K562 (cell line): ENCODE data around the gene MRGPRF. TPM values are rescaled to one million over a fixed set of nuclear protein-coding genes. Genes with fewer than 3 reads are reported as not detected.

Experiments
- ATAC-seq: fragments of 200-7000 bp; cut with Tn5 transposase; 3 replicates; pipeline ENCODE4 v1.9.1; 2020; ENCODE audit warnings: moderate library complexity
- BruUV-seq: library from RNA; stranded (reverse); fragments of 400-500 nt; replicated peaks from 2 replicates; lab custom pipeline; 2021; lab: Mats Ljungman, UMichigan
- CTCF ChIA-PET: fragments of 300-600 bp; formaldehyde crosslinking; extraction: SDS; loops from one replicate; lab custom pipeline; 2021; ENCODE audit warnings: low intra/inter-chr PET ratio; lab: Yijun Ruan, JAX
- POLR2A ChIA-PET: fragments of 300-600, 350-650 bp; sonication (Branson Sonifier 250); formaldehyde crosslinking; extraction: SDS; loops from one replicate; lab custom pipeline; 2021; ENCODE audit warnings: antibody characterized with exemption, inconsistent platforms; lab: Yijun Ruan, JAX
- DNase-seq, 4 experiments: peaks; one replicate each; pipeline versions ENCODE4 v3.0.0 to v3.0.0-alpha.2; 2011 to 2018; ENCODE audit warnings: low spot score in 3 of 4, mixed read lengths in 3 of 4; ENCODE audit errors: extremely low read depth in 1 of 4
- FAIRE-seq: peaks from 2 replicates; lab custom pipeline; 2011; peaks lifted over from hg19 to GRCh38; lab: Jason Lieb, UNC
- H2AFZ ChIP-seq: 2 replicates; pipeline ENCODE4 v1.6.0; 2011; ENCODE audit warnings: low read depth, low read length, control low read depth, inconsistent platforms
- H3K27ac ChIP-seq: fragments of 200-600 bp; 3 replicates; pipeline ENCODE4 v1.8.0; 2011; ENCODE audit warnings: low read depth, mild to moderate bottlenecking, control low read depth, inconsistent platforms, low read length, moderate library complexity, mixed read lengths; ENCODE audit errors: extremely low read depth
- H3K27me3 ChIP-seq, 2 experiments: fragments of 300-600 bp in 1 of 2; 2 replicates in 1 of 2; 3 replicates in 1 of 2; pipeline versions ENCODE4 v1.6.0 to v1.8.0; 2011; ENCODE audit warnings: inconsistent platforms in 2 of 2, low read length in 2 of 2, mild to moderate bottlenecking in 1 of 2, mixed read lengths in 1 of 2, moderate library complexity in 1 of 2; ENCODE audit not compliant: control insufficient read depth in 2 of 2, insufficient read depth in 2 of 2
- H3K36me3 ChIP-seq: fragments of 300-600 bp; 3 replicates; pipeline ENCODE4 v1.8.0; 2011; ENCODE audit warnings: mild to moderate bottlenecking, low read length, inconsistent platforms; ENCODE audit not compliant: control insufficient read depth, insufficient read depth
- H3K4me1 ChIP-seq, 2 experiments: fragments of 200-600 bp in 1 of 2; replicated peaks in 1 of 2; 2 replicates in 1 of 2; 3 replicates in 1 of 2; pipeline versions ENCODE4 v1.5.1 to v1.8.0; 2011; ENCODE audit warnings: inconsistent platforms in 2 of 2, low read length in 2 of 2, mild to moderate bottlenecking in 1 of 2, mixed read lengths in 1 of 2, moderate library complexity in 1 of 2; ENCODE audit not compliant: control insufficient read depth in 2 of 2, insufficient read depth in 2 of 2
- H3K4me2 ChIP-seq: 2 replicates; pipeline ENCODE4 v1.6.1; 2011; ENCODE audit warnings: low read length, control low read depth, inconsistent platforms, mixed read lengths; ENCODE audit not compliant: insufficient read depth
- H3K4me3 ChIP-seq: fragments of 200-600 bp; sonication (generic), shearing (Covaris generic); 2 replicates; pipeline ENCODE4 v1.5.1; 2016; ENCODE audit warnings: control low read depth, inconsistent platforms
- H3K79me2 ChIP-seq: fragments of 200-600 bp; 3 replicates; pipeline ENCODE4 v1.8.0; 2011; ENCODE audit warnings: low read length, inconsistent platforms; ENCODE audit not compliant: control insufficient read depth, insufficient read depth
- H3K9ac ChIP-seq, 2 experiments: 2 replicates each; pipeline versions ENCODE4 v1.6.0 to v1.6.1; 2011; ENCODE audit warnings: low read depth in 2 of 2, low read length in 2 of 2, control low read depth in 1 of 2, inconsistent platforms in 1 of 2, mild to moderate bottlenecking in 1 of 2, mixed read lengths in 1 of 2; ENCODE audit not compliant: insufficient read depth in 1 of 2
- H3K9me1 ChIP-seq: one replicate; pipeline ENCODE4 v1.6.0; 2011; ENCODE audit warnings: inconsistent platforms, mild to moderate bottlenecking, low read length, moderate library complexity; ENCODE audit not compliant: control insufficient read depth, insufficient read depth
- H3K9me3 ChIP-seq: replicated peaks from 2 replicates; pipeline ENCODE4 v1.5.1; 2011; ENCODE audit warnings: low read depth, low read length, inconsistent platforms; ENCODE audit not compliant: control insufficient read depth, insufficient read depth
- H4K20me1 ChIP-seq: replicated peaks from 2 replicates; pipeline ENCODE4 v1.6.1; 2011; ENCODE audit warnings: low read length, inconsistent platforms, mixed read lengths; ENCODE audit not compliant: control insufficient read depth, insufficient read depth
- ARNT ChIP-seq, 2 experiments: fragments of 450-650 bp; IDR thresholded peaks; 2 replicates each; pipeline ENCODE4 v1.6.1; 2016; ENCODE audit warnings: mild to moderate bottlenecking in 1 of 2
- CREM ChIP-seq: IDR thresholded peaks from 2 replicates; pipeline ENCODE4 v1.6.1; 2014; ENCODE audit warnings: antibody characterized with exemption, low read depth
- GTF2E2 ChIP-seq: fragments of 200-800 bp; sonication (Bioruptor generic); IDR thresholded peaks from 2 replicates; pipeline ENCODE4 v1.6.1; 2016; ENCODE audit warnings: missing genetic modification characterization, missing compliant biosample characterization
- LEF1 ChIP-seq: fragments of 450-650 bp; IDR thresholded peaks from 2 replicates; pipeline ENCODE4 v1.6.1; 2016; ENCODE audit warnings: mild to moderate bottlenecking
- MTF1 ChIP-seq: fragments of 250-450 bp; sonication (Bioruptor Pico); IDR thresholded peaks from 2 replicates; pipeline ENCODE4 v1.9.0; 2021; ENCODE audit warnings: moderate library complexity, mild to moderate bottlenecking, inconsistent platforms, borderline replicate concordance
- NR2C2 ChIP-seq, 2 experiments: fragments of 200-800 bp in 1 of 2; sonication (Bioruptor generic) in 1 of 2; sonication (generic) in 1 of 2; formaldehyde crosslinking in 1 of 2; IDR thresholded peaks; 2 replicates each; pipeline versions ENCODE4 v1.6.1 to v1.8.0; 2016 to 2022; ENCODE audit warnings: mild to moderate bottlenecking in 1 of 2, missing compliant biosample characterization in 1 of 2, missing genetic modification characterization in 1 of 2, missing genetic modification reagents in 1 of 2
- POLR2B ChIP-seq: fragments of 450-650 bp; IDR thresholded peaks from 2 replicates; pipeline ENCODE4 v1.6.1; 2018; ENCODE audit warnings: low read depth; ENCODE audit not compliant: partially characterized antibody
- PTBP1 ChIP-seq: fragments of 200-400 bp; formaldehyde crosslinking; IDR thresholded peaks from 2 replicates; pipeline ENCODE4 v1.6.1; 2017; ENCODE audit warnings: low read depth, low read length
- TAF15 ChIP-seq: fragments of 200-400 bp; formaldehyde crosslinking; IDR thresholded peaks from 2 replicates; pipeline ENCODE4 v1.6.1; 2017; ENCODE audit warnings: mild to moderate bottlenecking, low read depth, low read length, moderate library complexity
- ZNF12 ChIP-seq: sonication (generic); formaldehyde crosslinking; IDR thresholded peaks from 2 replicates; pipeline ENCODE4 v1.4.0; 2020; ENCODE audit warnings: mild to moderate bottlenecking, missing genetic modification reagents
- WGBS: fragments of 100-300 bp; shearing (Covaris generic); methylation state at CpG from one replicate; pipeline ENCODE4 v1.1.6; 2016; ENCODE audit warnings: low coverage, mixed read lengths; ENCODE audit not compliant: insufficient coverage; ENCODE audit errors: missing lambda C conversion rate; 5-methylcytosine and 5-hydroxymethylcytosine counted together
- in situ Hi-C: fragments of 300-500 bp; cut with MboI; formaldehyde crosslinking; loops from 4 replicates; pipeline ENCODE4 v1.15.0; 2018; ENCODE audit warnings: inconsistent platforms, mixed read lengths
- intact Hi-C: fragments of 100-400 bp; cut with micrococcal nuclease; formaldehyde crosslinking; loops from 2 replicates; pipeline ENCODE4 v1.14.2; 2022
- polyA plus RNA-seq, 8 experiments: library from polyadenylated mRNA; depleted of rRNA in 4 of 8; stranded (reverse) in 5 of 8; unstranded in 3 of 8; fragments of >200 nt; fragmentation: Nextera tagmentation in 2 of 8; fragmentation: Illumina TruSeq in 1 of 8; extraction: Ambion mirVana in 2 of 8; extraction: Trizol in 1 of 8; gene quantifications; 2 replicates each; pipeline versions ENCODE4 v1.2.1 to v1.2.3, GENCODE V29; 2011 to 2014; ENCODE audit warnings: inconsistent platforms in 1 of 8, missing spikeins in 1 of 8
- total RNA-seq, 7 experiments: library from RNA; depleted of rRNA in 6 of 7; stranded (reverse); fragments of >200 nt in 6 of 7; fragmentation: Illumina TruSeq in 2 of 7; extraction: Trizol in 2 of 7; gene quantifications; 2 replicates each; pipeline versions ENCODE4 v1.2.1 to v1.2.3, GENCODE V29; 2011 to 2021; ENCODE audit warnings: low replicate concordance in 1 of 7
- TF ChIP-seq, protein P1 (sequence below): fragments of 250-450 bp; sonication (Bioruptor Pico); IDR thresholded peaks from 2 replicates; pipeline ENCODE4 v1.4.0; 2020; ENCODE audit warnings: mild to moderate bottlenecking, moderate library complexity
- TF ChIP-seq, protein P2 (sequence below): fragments of 450-650 bp; formaldehyde crosslinking; IDR thresholded peaks from 2 replicates; pipeline ENCODE4 v1.4.0; 2022; ENCODE audit warnings: missing genetic modification characterization
- TF ChIP-seq, protein P3 (sequence below): fragments of 250-450 bp; sonication (Bioruptor Pico); IDR thresholded peaks from 2 replicates; pipeline ENCODE4 v1.8.0; 2021; ENCODE audit warnings: borderline replicate concordance, mild to moderate bottlenecking, moderate library complexity; ENCODE audit not compliant: poor library complexity, severe bottlenecking
- TF ChIP-seq, protein P4 (sequence below): fragments of 250-450 bp; sonication (Bioruptor Pico); IDR thresholded peaks from 2 replicates; pipeline ENCODE4 v1.6.1; 2021; ENCODE audit warnings: mild to moderate bottlenecking

Gene MRGPRF
- total and polyA plus RNA-seq, 9 of the 15 experiments (the other 6 are each of a cell fraction or from before 2014, with no cell fraction given) = not detected

DNA sequence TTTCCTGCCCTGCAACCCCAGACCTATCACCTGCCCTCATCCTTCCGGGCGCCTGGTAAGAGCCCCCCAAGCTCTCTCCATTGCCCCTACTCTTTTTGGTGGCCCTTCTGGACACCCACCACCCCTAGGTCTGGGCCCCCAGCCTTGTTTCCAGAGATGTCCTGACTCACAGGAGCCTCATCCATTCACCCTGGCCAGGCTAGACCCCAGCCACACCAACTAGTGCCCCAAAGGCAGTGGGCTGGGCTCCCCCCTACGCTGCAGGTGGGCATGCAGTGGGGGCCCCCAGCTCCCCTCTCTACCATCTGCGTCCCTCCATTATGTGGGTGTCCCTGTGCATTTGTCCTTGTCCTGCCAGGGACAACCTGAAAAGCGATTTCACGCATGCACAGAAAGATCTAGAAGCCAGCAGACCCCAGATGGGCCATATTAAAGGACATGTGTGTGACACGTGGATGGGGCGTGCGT is 1.4 kb downstream of the MRGPRF start:
- 25% methylated on average over 5 of the region's 9 CpGs for WGBS
- no peak overlapping the region for H3K4me3 ChIP-seq
- ATAC-seq (no peak), FAIRE-seq (no peak), DNase-seq (no peak)
- no peak overlapping the region for H3K4me2 ChIP-seq
- H3K27ac ChIP-seq = no peak overlapping the region
- H4K20me1 ChIP-seq = peaks cover 23% of the 10 kb centered on the region
- intact Hi-C loops = no loop called here
- POLR2A ChIA-PET = interaction anchor here (2.0 kb wide), 1 partner anchor 9 kb away, joined by 8 read pairs; no protein-coding TSS in a partner anchor
- in situ Hi-C loops = no loop called here
- no TSS peak for BruUV-seq
- H2AFZ ChIP-seq = no peak overlapping the region
- CTCF ChIA-PET = no interaction called here
- peaks cover 33 to 83% of the 10 kb centered on the region in 2 experiments for H3K27me3 ChIP-seq
- H3K79me2 ChIP-seq = no peaks in the 10 kb centered on the region
- no peaks in the 10 kb centered on the region for H3K36me3 ChIP-seq
- peaks cover 0 to 45% of the 10 kb centered on the region in 2 experiments; a peak in 3 of 5 replicates for H3K4me1 ChIP-seq
- no peaks in the 10 kb centered on the region for H3K9me3 ChIP-seq
- no peak overlapping the region; a peak in 1 of 4 replicates for H3K9ac ChIP-seq
- peaks cover 3% of the 10 kb centered on the region for H3K9me1 ChIP-seq
- TF ChIP-seq, protein P1, sequence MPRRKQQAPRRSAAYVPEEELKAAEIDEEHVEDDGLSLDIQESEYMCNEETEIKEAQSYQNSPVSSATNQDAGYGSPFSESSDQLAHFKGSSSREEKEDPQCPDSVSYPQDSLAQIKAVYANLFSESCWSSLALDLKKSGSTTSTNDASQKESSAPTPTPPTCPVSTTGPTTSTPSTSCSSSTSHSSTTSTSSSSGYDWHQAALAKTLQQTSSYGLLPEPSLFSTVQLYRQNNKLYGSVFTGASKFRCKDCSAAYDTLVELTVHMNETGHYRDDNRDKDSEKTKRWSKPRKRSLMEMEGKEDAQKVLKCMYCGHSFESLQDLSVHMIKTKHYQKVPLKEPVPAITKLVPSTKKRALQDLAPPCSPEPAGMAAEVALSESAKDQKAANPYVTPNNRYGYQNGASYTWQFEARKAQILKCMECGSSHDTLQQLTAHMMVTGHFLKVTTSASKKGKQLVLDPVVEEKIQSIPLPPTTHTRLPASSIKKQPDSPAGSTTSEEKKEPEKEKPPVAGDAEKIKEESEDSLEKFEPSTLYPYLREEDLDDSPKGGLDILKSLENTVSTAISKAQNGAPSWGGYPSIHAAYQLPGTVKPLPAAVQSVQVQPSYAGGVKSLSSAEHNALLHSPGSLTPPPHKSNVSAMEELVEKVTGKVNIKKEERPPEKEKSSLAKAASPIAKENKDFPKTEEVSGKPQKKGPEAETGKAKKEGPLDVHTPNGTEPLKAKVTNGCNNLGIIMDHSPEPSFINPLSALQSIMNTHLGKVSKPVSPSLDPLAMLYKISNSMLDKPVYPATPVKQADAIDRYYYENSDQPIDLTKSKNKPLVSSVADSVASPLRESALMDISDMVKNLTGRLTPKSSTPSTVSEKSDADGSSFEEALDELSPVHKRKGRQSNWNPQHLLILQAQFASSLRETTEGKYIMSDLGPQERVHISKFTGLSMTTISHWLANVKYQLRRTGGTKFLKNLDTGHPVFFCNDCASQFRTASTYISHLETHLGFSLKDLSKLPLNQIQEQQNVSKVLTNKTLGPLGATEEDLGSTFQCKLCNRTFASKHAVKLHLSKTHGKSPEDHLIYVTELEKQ (CRISPR knock-in tag) = no peak
- TF ChIP-seq MTF1 = no peak
- TF ChIP-seq GTF2E2 (tag) = no peak
- no peak for TF ChIP-seq POLR2B
- TF ChIP-seq PTBP1 = no peak
- TF ChIP-seq, protein P2, sequence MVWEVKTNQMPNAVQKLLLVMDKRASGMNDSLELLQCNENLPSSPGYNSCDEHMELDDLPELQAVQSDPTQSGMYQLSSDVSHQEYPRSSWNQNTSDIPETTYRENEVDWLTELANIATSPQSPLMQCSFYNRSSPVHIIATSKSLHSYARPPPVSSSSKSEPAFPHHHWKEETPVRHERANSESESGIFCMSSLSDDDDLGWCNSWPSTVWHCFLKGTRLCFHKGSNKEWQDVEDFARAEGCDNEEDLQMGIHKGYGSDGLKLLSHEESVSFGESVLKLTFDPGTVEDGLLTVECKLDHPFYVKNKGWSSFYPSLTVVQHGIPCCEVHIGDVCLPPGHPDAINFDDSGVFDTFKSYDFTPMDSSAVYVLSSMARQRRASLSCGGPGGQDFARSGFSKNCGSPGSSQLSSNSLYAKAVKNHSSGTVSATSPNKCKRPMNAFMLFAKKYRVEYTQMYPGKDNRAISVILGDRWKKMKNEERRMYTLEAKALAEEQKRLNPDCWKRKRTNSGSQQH (CRISPR knock-in tag) = no peak
- TF ChIP-seq NR2C2 (CRISPR knock-in tag; IDR thresholded peaks at IDR 0.05) = no peak
- no peak for TF ChIP-seq NR2C2 (tag; IDR thresholded peaks at IDR 0.05)
- TF ChIP-seq ZNF12 = no peak
- TF ChIP-seq, protein P3, sequence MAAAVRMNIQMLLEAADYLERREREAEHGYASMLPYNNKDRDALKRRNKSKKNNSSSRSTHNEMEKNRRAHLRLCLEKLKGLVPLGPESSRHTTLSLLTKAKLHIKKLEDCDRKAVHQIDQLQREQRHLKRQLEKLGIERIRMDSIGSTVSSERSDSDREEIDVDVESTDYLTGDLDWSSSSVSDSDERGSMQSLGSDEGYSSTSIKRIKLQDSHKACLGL (CRISPR knock-in tag) = no peak
- no peak for TF ChIP-seq LEF1
- no peak for TF ChIP-seq ARNT (IDR thresholded peaks at IDR 0.05)
- TF ChIP-seq TAF15 = no peak
- TF ChIP-seq, protein P4, sequence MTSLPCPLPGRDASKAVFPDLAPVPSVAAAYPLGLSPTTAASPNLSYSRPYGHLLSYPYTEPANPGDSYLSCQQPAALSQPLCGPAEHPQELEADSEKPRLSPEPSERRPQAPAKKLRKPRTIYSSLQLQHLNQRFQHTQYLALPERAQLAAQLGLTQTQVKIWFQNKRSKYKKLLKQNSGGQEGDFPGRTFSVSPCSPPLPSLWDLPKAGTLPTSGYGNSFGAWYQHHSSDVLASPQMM (CRISPR knock-in tag) = no peak
- no peak for TF ChIP-seq CREM
